ENCODE results near the gene PHLDB1.
"Not testable (repeated sequence)": the region's sequence is repeated elsewhere in the genome, so short reads cannot be mapped to it uniquely, and the experiment has no call there.

GRCh38 chr11:118682939-118683338 is 75.5 kb downstream of the PHLDB1 start:
- TF ChIP-seq EZH2 (IDR thresholded peaks at IDR 0.05; ENCODE audit: low read depth, low read length, severe bottlenecking); TBP (IDR thresholded peaks at IDR 0.05; ENCODE audit: low read depth, low read length); CTCF (IDR thresholded peaks at IDR 0.05; ENCODE audit: control extremely low read depth in 1 of 3, insufficient read depth in 1 of 3, low read depth in 1 of 3, low read length in 3 of 3); TAF1 (IDR thresholded peaks at IDR 0.05; ENCODE audit: low read depth, low read length); SUZ12 (IDR thresholded peaks at IDR 0.05; ENCODE audit: low read length); CREB1 (IDR thresholded peaks at IDR 0.05); CHD2 (IDR thresholded peaks at IDR 0.05; ENCODE audit: low read length); CEBPB (IDR thresholded peaks at IDR 0.05; ENCODE audit: low read depth, low read length); RAD21 (IDR thresholded peaks at IDR 0.05 in 1 of 2, conservative IDR thresholded peaks at IDR 0.05 in 1 of 2; ENCODE audit: low read depth in 2 of 2, low read length in 2 of 2); POLR2A (IDR thresholded peaks at IDR 0.05; ENCODE audit: control extremely low read depth in 1 of 2, low read depth in 2 of 2, low read length in 2 of 2): not testable (repeated sequence)
- TF ChIP-seq, protein P1, sequence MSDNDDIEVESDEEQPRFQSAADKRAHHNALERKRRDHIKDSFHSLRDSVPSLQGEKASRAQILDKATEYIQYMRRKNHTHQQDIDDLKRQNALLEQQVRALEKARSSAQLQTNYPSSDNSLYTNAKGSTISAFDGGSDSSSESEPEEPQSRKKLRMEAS (IDR thresholded peaks at IDR 0.05), result not testable (repeated sequence)

All from H1 (cell line).